Activated naive CD4-positive, alpha-beta T cell treated with anti-CD3 and anti-CD28 coated beads, Interleukin-2, amount 50 U/mL, for 72 hours (primary cell): ENCODE results near the gene MRPL58. TPM values are rescaled to one million over a fixed set of nuclear protein-coding genes. Genes with fewer than 3 reads are reported as not detected.
"Not testable (repeated sequence)": the region's sequence is repeated elsewhere in the genome, so short reads cannot be mapped to it uniquely, and the experiment has no call there.

Source experiments
- ATAC-seq, 2 donors: fragments of 150-1000 bp; cut with Tn5 transposase; 2 replicates each; pipeline ENCODE4 v1.10.0; 2021; ENCODE audit warnings: mild to moderate bottlenecking in 2 of 2, moderate library complexity in 2 of 2
- DNase-seq, 2 donors: peaks; one replicate each; pipeline ENCODE4 v3.0.0; 2021 to 2022; ENCODE audit warnings: low spot score in 2 of 2
- H3K27ac Mint-ChIP-seq, 2 donors: one replicate each; pipeline ENCODE4 v1.8.0; 2022; ENCODE audit warnings: mild to moderate bottlenecking in 2 of 2, mixed read lengths in 2 of 2
- H3K36me3 Mint-ChIP-seq, 2 donors: one replicate each; pipeline ENCODE4 v1.8.0; 2022; ENCODE audit warnings: mixed read lengths in 2 of 2
- H3K9me3 Mint-ChIP-seq, 2 donors: one replicate each; pipeline ENCODE4 v1.8.0; 2022; ENCODE audit warnings: mixed read lengths in 2 of 2
- total RNA-seq, 2 donors: library from RNA; stranded (reverse); gene quantifications; one replicate each; pipeline ENCODE4 v1.2.3, GENCODE V29; 2022

The MRPL58 gene
- total RNA-seq, 2 donors from 2014 or later = 29.8 to 48.1 TPM

GRCh38 chr17:75030161-75030560, 17.7 kb downstream of the MRPL58 start:
- H3K27ac Mint-ChIP-seq = no peak overlapping the region
- H3K9me3 Mint-ChIP-seq = no peaks in the 10 kb centered on the region
- ATAC-seq (no peak), DNase-seq (no peak)
- peaks cover 4% of the 10 kb centered on the region in 2 donors for H3K36me3 Mint-ChIP-seq

GRCh38 chr17:75031972-75032719, 19.7 kb downstream of the MRPL58 start:
- Mint-ChIP-seq H3K36me3 (peaks cover 0 to 4% of the 10 kb centered on the region in 2 donors), H3K9me3 (no peaks in the 10 kb centered on the region), H3K27ac (peak overlapping the region; percentile 24 to 57)
- DNase-seq = peak; percentile 53 to 62
- ATAC-seq = peak; percentile 37 to 43

- Mint-ChIP-seq H3K36me3 (peaks cover 0 to 4% of the 10 kb centered on the region in 2 donors), H3K9me3 (no peaks in the 10 kb centered on the region), H3K27ac (peak overlapping the region; percentile 24 to 100)
- DNase-seq (peak in 1 of 2 donors; percentile 30), ATAC-seq (no peak)
These were observed 20.3 kb downstream of the MRPL58 start for GRCh38 chr17:75032720-75033280.

GRCh38 chr17:75033346-75034235, 21.1 kb downstream of the MRPL58 start:
- ATAC-seq = peak; percentile 48 to 72
- Mint-ChIP-seq H3K27ac (peak overlapping the region; percentile 97 to 100), H3K9me3 (no peaks in the 10 kb centered on the region), H3K36me3 (peaks cover 3 to 5% of the 10 kb centered on the region in 2 donors)
- DNase-seq = peak; percentile 96 to 97

- peak overlapping the region; percentile 97 to 100 for H3K27ac Mint-ChIP-seq
- H3K36me3 Mint-ChIP-seq = peaks cover 8 to 10% of the 10 kb centered on the region in 2 donors
- H3K9me3 Mint-ChIP-seq = no peaks in the 10 kb centered on the region
- DNase-seq (peak; percentile 91 to 95), ATAC-seq (peak; percentile 67 to 70)
These were observed 21.9 kb downstream of the MRPL58 start for GRCh38 chr17:75034236-75034908.

GRCh38 chr17:75036643-75037268, 24.3 kb downstream of the MRPL58 start:
- ATAC-seq = peak; percentile 36 to 64
- peak overlapping the region; percentile 85 to 97 for H3K27ac Mint-ChIP-seq
- DNase-seq = peak; percentile 62 to 66
- H3K36me3 Mint-ChIP-seq = peaks cover 8 to 10% of the 10 kb centered on the region in 2 donors
- H3K9me3 Mint-ChIP-seq = no peaks in the 10 kb centered on the region

- no peak overlapping the region for H3K27ac Mint-ChIP-seq
- H3K9me3 Mint-ChIP-seq = no peaks in the 10 kb centered on the region
- peaks cover 8 to 9% of the 10 kb centered on the region in 2 donors for H3K36me3 Mint-ChIP-seq
- DNase-seq (no peak), ATAC-seq (no peak)
These were observed 26.8 kb downstream of the MRPL58 start for GRCh38 chr17:75039238-75039637.

GRCh38 chr17:75041656-75042280, 29.3 kb downstream of the MRPL58 start:
- H3K9me3 Mint-ChIP-seq = no peaks in the 10 kb centered on the region
- no peak for ATAC-seq
- peaks cover 8 to 11% of the 10 kb centered on the region in 2 donors for H3K36me3 Mint-ChIP-seq

GRCh38 chr17:75043789-75044188, 31.3 kb downstream of the MRPL58 start:
- not testable (repeated sequence) for H3K27ac Mint-ChIP-seq, ATAC-seq, DNase-seq, H3K9me3 Mint-ChIP-seq
- H3K36me3 Mint-ChIP-seq = peaks cover 8 to 15% of the 10 kb centered on the region in 2 donors

More at GRCh38 chr17:75041656-75042280, 29.3 kb downstream of the MRPL58 start:
- DNase-seq = no peak
- no peak overlapping the region for H3K27ac Mint-ChIP-seq

- DNase-seq = no peak
- Mint-ChIP-seq H3K27ac (peak overlapping the region; percentile 46 to 51), H3K9me3 (no peaks in the 10 kb centered on the region), H3K36me3 (peaks cover 5 to 12% of the 10 kb centered on the region in 2 donors)
- ATAC-seq = no peak
These were observed 32.2 kb downstream of the MRPL58 start for GRCh38 chr17:75044716-75045115.

GRCh38 chr17:75045946-75046406, 33.5 kb downstream of the MRPL58 start:
- DNase-seq, H3K9me3 Mint-ChIP-seq, ATAC-seq: not testable (repeated sequence)
- Mint-ChIP-seq H3K27ac (peak overlapping the region; percentile 96 to 97), H3K36me3 (peaks cover 5 to 12% of the 10 kb centered on the region in 2 donors)

GRCh38 chr17:75046407-75047289, 34.2 kb downstream of the MRPL58 start, which contains the start of the genes ATP5PD and KCTD2:
Gene ATP5PD, minus strand, starts transcription at chr17:75046969. Its CDS starts 4,319 bp downstream, at chr17:75042650.
Gene KCTD2, plus strand, starts transcription at chr17:75047225. Its CDS starts 26 bp downstream, at chr17:75047251.
- H3K36me3 Mint-ChIP-seq = peaks cover 5 to 12% of the 10 kb centered on the region in 2 donors
- peak; percentile 94 to 97 for DNase-seq
- no peaks in the 10 kb centered on the region for H3K9me3 Mint-ChIP-seq
- ATAC-seq = peak; percentile 96 to 97
- peak within 1 kb of the TSS; percentile 96 to 97 for H3K27ac Mint-ChIP-seq

GRCh38 chr17:75047398-75048098, 35.1 kb downstream of the MRPL58 start:
- H3K27ac Mint-ChIP-seq = peak overlapping the region; percentile 85 to 96
- peak in 1 of 2 donors; percentile 66 for DNase-seq
- peak in 1 of 2 donors; percentile 1 for ATAC-seq
- peaks cover 11 to 18% of the 10 kb centered on the region in 2 donors for H3K36me3 Mint-ChIP-seq
- H3K9me3 Mint-ChIP-seq = no peaks in the 10 kb centered on the region
